Fibroblast of lung (primary cell): Measurements from ENCODE around the gene BLID. TPM values are rescaled to one million over a fixed set of nuclear protein-coding genes. Genes with fewer than 3 reads are reported as not detected.

Source experiments
- DNase-seq, 2 donors: peaks; one replicate each; pipeline versions ENCODE4 v3.0.0 to v3.0.0-alpha.2; 2010; ENCODE audit warnings: low read depth in 2 of 2
- H2AFZ ChIP-seq: 2 replicates; pipeline ENCODE4 v1.5.1; 2012; ENCODE audit warnings: low read length, control low read depth, inconsistent platforms
- H3K27ac ChIP-seq: 2 replicates; pipeline ENCODE4 v1.5.1; 2011; ENCODE audit warnings: low read length, control low read depth; ENCODE audit not compliant: insufficient read depth
- H3K27me3 ChIP-seq: 2 replicates; pipeline ENCODE4 v1.5.1; 2011; ENCODE audit warnings: mild to moderate bottlenecking, low read length; ENCODE audit not compliant: control insufficient read depth, insufficient read depth
- H3K36me3 ChIP-seq: 2 replicates; pipeline ENCODE4 v1.5.1; 2011; ENCODE audit warnings: low read length; ENCODE audit not compliant: control insufficient read depth, insufficient read depth
- H3K4me1 ChIP-seq: 2 replicates; pipeline ENCODE4 v1.5.1; 2011; ENCODE audit warnings: low read length; ENCODE audit not compliant: control insufficient read depth, insufficient read depth; ENCODE audit errors: extremely low read depth
- H3K4me2 ChIP-seq: 2 replicates; pipeline ENCODE4 v1.5.1; 2011; ENCODE audit warnings: low read length, control low read depth; ENCODE audit not compliant: insufficient read depth; ENCODE audit errors: extremely low read depth
- H3K4me3 ChIP-seq, 4 experiments: fragments of 200-600 bp in 1 of 4; sonication (generic) in 1 of 4; replicated peaks in 1 of 4; 2 replicates each; pipeline ENCODE4 v1.5.1; 2011 to 2016; ENCODE audit warnings: low read length in 4 of 4, low read depth in 3 of 4, mild to moderate bottlenecking in 3 of 4, control low read depth in 2 of 4, inconsistent platforms in 1 of 4, mixed read lengths in 1 of 4; ENCODE audit not compliant: insufficient read depth in 1 of 4; ENCODE audit errors: control extremely low read depth in 1 of 4
- H3K79me2 ChIP-seq: 2 replicates; pipeline ENCODE4 v1.5.1; 2012; ENCODE audit warnings: mild to moderate bottlenecking, low read length, inconsistent platforms; ENCODE audit not compliant: control insufficient read depth, insufficient read depth
- H3K9ac ChIP-seq: 2 replicates; pipeline ENCODE4 v1.5.1; 2011; ENCODE audit warnings: mild to moderate bottlenecking, low read length, control low read depth; ENCODE audit not compliant: insufficient read depth
- H3K9me3 ChIP-seq: 2 replicates; pipeline ENCODE4 v1.5.1; 2012; ENCODE audit warnings: low read depth, low read length; ENCODE audit not compliant: control insufficient read depth, insufficient read depth
- H4K20me1 ChIP-seq: 2 replicates; pipeline ENCODE4 v1.5.1; 2011; ENCODE audit warnings: low read length; ENCODE audit not compliant: control insufficient read depth, insufficient read depth; ENCODE audit errors: extremely low read depth
- EZH2 ChIP-seq: IDR thresholded peaks from 2 replicates; pipeline ENCODE4 v1.5.1; 2012; ENCODE audit warnings: low read length, control low read depth, mild to moderate bottlenecking; ENCODE audit errors: missing control alignments
- polyA plus RNA-seq, 2 donors: library from polyadenylated mRNA; depleted of rRNA in 1 of 2; stranded (reverse) in 1 of 2; unstranded in 1 of 2; fragments of >200 nt; gene quantifications; 2 replicates each; pipeline ENCODE4 v1.2.1, GENCODE V29; 2011 to 2012; ENCODE audit warnings: missing spikeins in 1 of 2
- total RNA-seq: library from RNA; depleted of rRNA; stranded (reverse); fragments of >200 nt; gene quantifications from 2 replicates; pipeline ENCODE4 v1.2.1, GENCODE V29; 2014
- TF ChIP-seq, protein P1 (sequence below), 2 donors: IDR thresholded peaks in 1 of 2; conservative IDR thresholded peaks in 1 of 2; 1 replicate in 1 of 2; 2 replicates in 1 of 2; pipeline ENCODE4 v1.5.1; 2011 to 2012; ENCODE audit warnings: low read length in 2 of 2, control low read depth in 1 of 2, inconsistent platforms in 1 of 2, low read depth in 1 of 2, mild to moderate bottlenecking in 1 of 2

BLID gene
- total and polyA plus RNA-seq, 2 donors (not counting 1 experiment from before 2014, with no cell fraction given) = 0.32 to 7.9 TPM

DNA sequence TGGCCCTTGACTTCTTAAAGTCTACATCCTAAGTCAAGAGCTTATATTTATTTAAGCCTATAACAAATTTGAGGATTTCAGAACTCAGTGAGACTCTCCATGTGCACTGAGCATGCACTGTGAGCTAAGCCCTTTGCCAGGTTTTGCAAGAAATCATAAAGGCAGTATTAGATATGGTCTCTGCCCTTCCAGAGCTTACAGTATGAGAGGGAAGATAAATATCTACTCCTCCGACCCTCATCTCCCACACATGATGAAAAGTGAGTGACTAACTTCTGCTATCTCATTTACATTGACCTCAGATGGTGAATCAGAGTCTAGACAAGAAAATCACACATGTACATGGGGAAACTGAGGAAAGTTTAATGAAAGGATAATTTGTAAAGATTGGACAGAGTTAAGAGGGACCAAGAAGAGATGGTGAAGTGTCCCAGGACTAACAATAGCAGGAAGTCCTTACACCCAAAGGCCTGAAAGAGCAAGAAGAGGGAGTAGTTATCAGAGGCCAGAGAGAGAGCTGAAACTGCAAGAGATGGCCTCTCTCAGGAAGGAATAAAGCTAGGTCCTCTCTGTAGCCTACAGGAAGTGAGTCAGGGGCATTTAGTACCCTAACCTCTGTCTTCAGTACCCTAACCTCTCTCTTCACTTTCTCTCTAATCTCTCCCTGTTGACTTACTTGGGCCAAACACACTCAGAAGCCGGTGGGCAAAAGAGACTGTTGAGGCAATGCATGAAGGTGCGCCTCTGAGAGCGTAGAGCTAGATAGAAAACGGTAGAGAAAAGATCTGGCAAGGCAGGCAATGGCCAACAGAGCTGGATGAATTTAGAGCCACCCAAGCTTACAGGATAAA lies 23.0 kb upstream of the BLID start:
- Histone ChIP-seq H4K20me1 (no peaks in the 10 kb centered on the region), H3K9me3 (no peaks in the 10 kb centered on the region), H3K27me3 (no peaks in the 10 kb centered on the region), H3K27ac (peak overlapping the region; percentile 53), H3K4me3 (no peak overlapping the region), H3K79me2 (peaks cover 78% of the 10 kb centered on the region), H3K4me2 (no peak overlapping the region), H3K36me3 (peaks cover 5% of the 10 kb centered on the region), H2AFZ (no peak overlapping the region), H3K9ac (no peak overlapping the region), H3K4me1 (peaks cover 30% of the 10 kb centered on the region)
- DNase-seq = peak in 1 of 2 donors; percentile 77
- TF ChIP-seq EZH2 = no peak
- TF ChIP-seq, protein P1, sequence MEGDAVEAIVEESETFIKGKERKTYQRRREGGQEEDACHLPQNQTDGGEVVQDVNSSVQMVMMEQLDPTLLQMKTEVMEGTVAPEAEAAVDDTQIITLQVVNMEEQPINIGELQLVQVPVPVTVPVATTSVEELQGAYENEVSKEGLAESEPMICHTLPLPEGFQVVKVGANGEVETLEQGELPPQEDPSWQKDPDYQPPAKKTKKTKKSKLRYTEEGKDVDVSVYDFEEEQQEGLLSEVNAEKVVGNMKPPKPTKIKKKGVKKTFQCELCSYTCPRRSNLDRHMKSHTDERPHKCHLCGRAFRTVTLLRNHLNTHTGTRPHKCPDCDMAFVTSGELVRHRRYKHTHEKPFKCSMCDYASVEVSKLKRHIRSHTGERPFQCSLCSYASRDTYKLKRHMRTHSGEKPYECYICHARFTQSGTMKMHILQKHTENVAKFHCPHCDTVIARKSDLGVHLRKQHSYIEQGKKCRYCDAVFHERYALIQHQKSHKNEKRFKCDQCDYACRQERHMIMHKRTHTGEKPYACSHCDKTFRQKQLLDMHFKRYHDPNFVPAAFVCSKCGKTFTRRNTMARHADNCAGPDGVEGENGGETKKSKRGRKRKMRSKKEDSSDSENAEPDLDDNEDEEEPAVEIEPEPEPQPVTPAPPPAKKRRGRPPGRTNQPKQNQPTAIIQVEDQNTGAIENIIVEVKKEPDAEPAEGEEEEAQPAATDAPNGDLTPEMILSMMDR (conservative IDR thresholded peaks at IDR 0.05 in 1 of 2, IDR thresholded peaks at IDR 0.05 in 1 of 2; ENCODE audit: low read depth in 1 of 2, low read length in 2 of 2) = no peak

DNA sequence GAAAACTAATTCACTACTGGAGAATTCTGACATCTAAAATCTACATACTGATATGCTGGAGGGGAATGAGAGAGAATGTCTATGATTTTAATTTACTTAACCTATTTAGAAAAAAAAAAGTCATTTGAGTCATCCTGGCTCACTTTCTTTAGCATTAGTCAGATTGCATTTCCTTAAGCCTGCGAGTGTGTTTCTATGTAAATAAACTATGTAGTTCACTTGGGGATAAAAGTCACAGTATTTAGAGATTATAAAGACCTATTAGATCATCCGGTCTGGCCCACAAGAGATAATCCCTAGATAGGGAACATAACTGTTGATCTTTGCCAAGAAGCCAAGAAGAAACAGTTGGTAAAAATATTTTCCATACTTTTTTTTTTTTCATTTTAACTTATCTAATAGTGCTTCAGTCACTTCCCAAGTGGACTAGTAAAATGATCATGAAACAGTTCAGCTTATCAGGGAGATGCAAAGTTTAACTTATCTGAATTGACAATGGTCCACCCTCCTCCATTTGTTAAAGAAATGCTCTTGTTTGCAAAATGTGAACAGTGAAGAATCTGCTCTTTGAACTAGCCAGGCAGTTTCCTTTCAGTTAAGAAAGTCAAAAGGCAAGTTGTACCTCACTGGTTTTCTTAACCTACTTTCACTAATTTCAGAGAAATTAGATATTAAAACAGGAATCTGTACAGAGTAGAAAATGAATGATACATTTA lies 21.2 kb upstream of the BLID start:
- TF ChIP-seq EZH2 = no peak
- TF ChIP-seq, protein P1 (conservative IDR thresholded peaks at IDR 0.05 in 1 of 2, IDR thresholded peaks at IDR 0.05 in 1 of 2; ENCODE audit: low read depth in 1 of 2, low read length in 2 of 2) = no peak
- Histone ChIP-seq H4K20me1 (no peaks in the 10 kb centered on the region), H3K4me1 (peaks cover 34% of the 10 kb centered on the region), H3K4me2 (peak overlapping the region; percentile 17), H3K27me3 (no peaks in the 10 kb centered on the region), H3K27ac (peak overlapping the region; percentile 64), H3K4me3 (no peak overlapping the region), H3K9ac (no peak overlapping the region), H3K9me3 (no peaks in the 10 kb centered on the region), H2AFZ (no peak overlapping the region), H3K36me3 (no peaks in the 10 kb centered on the region), H3K79me2 (peaks cover 80% of the 10 kb centered on the region)
- DNase-seq = peak; percentile 94 to 97

DNA sequence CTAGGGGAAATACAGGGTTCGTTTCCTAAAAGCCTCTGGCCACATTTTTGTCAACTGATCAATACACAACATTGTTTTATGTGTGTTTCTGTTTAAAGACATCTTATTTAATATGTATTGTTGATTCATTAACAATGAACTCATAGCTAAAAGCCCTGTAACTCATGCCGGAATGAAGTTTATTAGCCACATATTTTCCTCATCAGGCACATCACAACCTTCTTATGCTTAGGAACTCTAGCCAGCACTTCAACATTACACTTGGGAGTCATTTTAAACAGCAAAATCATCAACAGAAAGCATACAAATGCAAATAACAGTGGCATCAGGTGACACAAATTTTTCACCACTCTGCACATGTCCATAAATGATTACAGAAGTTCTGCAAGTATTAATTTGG lies 15.1 kb upstream of the BLID start:
- Histone ChIP-seq H3K4me1 (peaks cover 12% of the 10 kb centered on the region), H3K79me2 (peaks cover 96% of the 10 kb centered on the region), H3K27ac (no peak overlapping the region), H3K4me3 (no peak overlapping the region), H3K4me2 (no peak overlapping the region), H3K36me3 (no peaks in the 10 kb centered on the region), H2AFZ (no peak overlapping the region), H3K27me3 (no peaks in the 10 kb centered on the region), H4K20me1 (no peaks in the 10 kb centered on the region), H3K9me3 (no peaks in the 10 kb centered on the region), H3K9ac (no peak overlapping the region)
- DNase-seq = no peak
- TF ChIP-seq, protein P1 (conservative IDR thresholded peaks at IDR 0.05 in 1 of 2, IDR thresholded peaks at IDR 0.05 in 1 of 2; ENCODE audit: low read depth in 1 of 2, low read length in 2 of 2) = no peak
- no peak for TF ChIP-seq EZH2
